HG03139 (cell line): Measurements from ENCODE around the gene SDK1.

ENCODE experiments used
- ATAC-seq: cut with Tn5 transposase; IDR thresholded peaks from one replicate; pipeline ENCODE4 v1.9.1; 2021; ENCODE audit not compliant: unreplicated experiment

The SDK1 gene

GRCh38 chr7:4181446-4181845 is 880.4 kb downstream of the SDK1 start:
- ATAC-seq, result no peak

GRCh38 chr7:4182605-4183300 is 881.7 kb downstream of the SDK1 start:
- no peak for ATAC-seq

GRCh38 chr7:4184653-4185052 is 883.6 kb downstream of the SDK1 start:
- ATAC-seq, result no peak

- no peak for ATAC-seq
Observed at GRCh38 chr7:4185136-4185535, 884.1 kb downstream of the SDK1 start.

GRCh38 chr7:4185721-4186512 is 884.9 kb downstream of the SDK1 start:
- no peak for ATAC-seq

- no peak for ATAC-seq
Observed at GRCh38 chr7:4186513-4186780, 885.4 kb downstream of the SDK1 start.

GRCh38 chr7:4188651-4189050 is 887.6 kb downstream of the SDK1 start:
- ATAC-seq, result no peak

GRCh38 chr7:4189131-4189570 is 888.1 kb downstream of the SDK1 start:
- no peak for ATAC-seq

- no peak for ATAC-seq
Observed at GRCh38 chr7:4190010-4190981, 889.2 kb downstream of the SDK1 start.

GRCh38 chr7:4191046-4191445 is 890.0 kb downstream of the SDK1 start:
- no peak for ATAC-seq

- ATAC-seq, result no peak
Observed at GRCh38 chr7:4191525-4191924, 890.5 kb downstream of the SDK1 start.

- no peak for ATAC-seq
Observed at GRCh38 chr7:4195660-4196059, 894.6 kb downstream of the SDK1 start.

GRCh38 chr7:4196121-4196819 is 895.2 kb downstream of the SDK1 start:
- ATAC-seq, result no peak

GRCh38 chr7:4198301-4198700 is 897.2 kb downstream of the SDK1 start:
- ATAC-seq, result no peak

- no peak for ATAC-seq
Observed at GRCh38 chr7:4200546-4201094, 899.6 kb downstream of the SDK1 start.

GRCh38 chr7:4201566-4201965 is 900.5 kb downstream of the SDK1 start:
- ATAC-seq, result no peak

- no peak for ATAC-seq
Observed at GRCh38 chr7:4202154-4202736, 901.2 kb downstream of the SDK1 start.

GRCh38 chr7:4202954-4203353 is 901.9 kb downstream of the SDK1 start:
- no peak for ATAC-seq

GRCh38 chr7:4203626-4204512 is 902.8 kb downstream of the SDK1 start:
- no peak for ATAC-seq
